Measurements from ENCODE around the gene EBF3. TPM values are rescaled to one million over a fixed set of nuclear protein-coding genes. Genes with fewer than 3 reads are reported as not detected.

EBF3 gene
- total RNA-seq, 5 donors from 2014 or later (not counting 1 experiment from before 2014, with no cell fraction given): not detected

GRCh38 chr10:129952378-129953118, 11.5 kb downstream of the EBF3 start:
- peaks cover 0 to 5% (median 3%) of the 10 kb centered on the region in 3 donors for H3K9me3 Mint-ChIP-seq
- CTCF ChIA-PET: no interaction called here
- Histone ChIP-seq H3K4me1 (ENCODE audit: control insufficient read depth in 1 of 2, extremely low read depth in 1 of 2, insufficient read depth in 2 of 2, low read length in 2 of 2) (no peaks in the 10 kb centered on the region), H3K27ac (ENCODE audit: low read length) (no peak overlapping the region), H3K4me3 (ENCODE audit: control insufficient read depth in 1 of 2, extremely low read depth in 1 of 2, low read length in 1 of 2) (no peak overlapping the region), H3K27me3 (replicated peaks in 1 of 2; ENCODE audit: control insufficient read depth in 2 of 2, extremely low read depth in 1 of 2, insufficient read depth in 2 of 2, low read length in 1 of 2) (peaks cover 14 to 30% of the 10 kb centered on the region in 2 experiments), H3K9me3 (no peaks in the 10 kb centered on the region), H3K36me3 (ENCODE audit: control insufficient read depth in 2 of 2, extremely low read depth in 1 of 2, insufficient read depth in 1 of 2, low read length in 1 of 2) (no peaks in the 10 kb centered on the region)
- DNase-seq: no peak
- peaks cover 52 to 76% of the 10 kb centered on the region in 2 donors for H3K27me3 Mint-ChIP-seq
- WGBS (ENCODE audit: insufficient coverage): 93% methylated on average over 7 of the region's 13 CpGs
- no peak overlapping the region for H3K4me3 Mint-ChIP-seq
- no peaks in the 10 kb centered on the region for H3K36me3 Mint-ChIP-seq
- POLR2A ChIA-PET: no interaction called here
- no peak overlapping the region for H3K27ac Mint-ChIP-seq
- peaks cover 0 to 2% (median 0%) of the 10 kb centered on the region in 3 donors for H3K4me1 Mint-ChIP-seq
- no peak for ATAC-seq (replicated peaks in 1 of 4)

GRCh38 chr10:129951970-129952265, 12.2 kb downstream of the EBF3 start:
- H3K9me3 ChIP-seq: no peaks in the 10 kb centered on the region
- H3K9me3 Mint-ChIP-seq: peaks cover 0 to 5% (median 3%) of the 10 kb centered on the region in 3 donors
- DNase-seq (no peak), ATAC-seq (replicated peaks in 1 of 4) (no peak)
- peaks cover 9 to 29% of the 10 kb centered on the region in 2 experiments for H3K27me3 ChIP-seq (replicated peaks in 1 of 2; ENCODE audit: control insufficient read depth in 2 of 2, extremely low read depth in 1 of 2, insufficient read depth in 2 of 2, low read length in 1 of 2)
- no peak overlapping the region for H3K27ac ChIP-seq (ENCODE audit: low read length)
- H3K36me3 Mint-ChIP-seq: no peaks in the 10 kb centered on the region
- H3K27me3 Mint-ChIP-seq: peaks cover 46 to 70% of the 10 kb centered on the region in 2 donors
- H3K4me3 ChIP-seq (ENCODE audit: control insufficient read depth in 1 of 2, extremely low read depth in 1 of 2, low read length in 1 of 2): no peak overlapping the region
- H3K4me3 Mint-ChIP-seq: no peak overlapping the region
- H3K27ac Mint-ChIP-seq: no peak overlapping the region
- 88% methylated on average over 3 of the region's 4 CpGs for WGBS (ENCODE audit: insufficient coverage)
- POLR2A ChIA-PET: no interaction called here
- no peaks in the 10 kb centered on the region for H3K4me1 ChIP-seq (ENCODE audit: control insufficient read depth in 1 of 2, extremely low read depth in 1 of 2, insufficient read depth in 2 of 2, low read length in 2 of 2)
- H3K4me1 Mint-ChIP-seq: no peaks in the 10 kb centered on the region
- no peaks in the 10 kb centered on the region for H3K36me3 ChIP-seq (ENCODE audit: control insufficient read depth in 2 of 2, extremely low read depth in 1 of 2, insufficient read depth in 1 of 2, low read length in 1 of 2)
- CTCF ChIA-PET: no interaction called here

- Mint-ChIP-seq H3K27me3 (peaks cover 42 to 70% of the 10 kb centered on the region in 2 donors), H3K4me1 (no peaks in the 10 kb centered on the region), H3K27ac (no peak overlapping the region), H3K9me3 (peaks cover 0 to 2% (median 2%) of the 10 kb centered on the region in 3 donors), H3K4me3 (no peak overlapping the region), H3K36me3 (no peaks in the 10 kb centered on the region)
- Histone ChIP-seq H3K27ac (ENCODE audit: low read length) (no peak overlapping the region), H3K9me3 (no peaks in the 10 kb centered on the region), H3K4me3 (ENCODE audit: control insufficient read depth in 1 of 2, extremely low read depth in 1 of 2, low read length in 1 of 2) (no peak overlapping the region), H3K4me1 (ENCODE audit: control insufficient read depth in 1 of 2, extremely low read depth in 1 of 2, insufficient read depth in 2 of 2, low read length in 2 of 2) (no peaks in the 10 kb centered on the region), H3K36me3 (ENCODE audit: control insufficient read depth in 2 of 2, extremely low read depth in 1 of 2, insufficient read depth in 1 of 2, low read length in 1 of 2) (no peaks in the 10 kb centered on the region), H3K27me3 (replicated peaks in 1 of 2; ENCODE audit: control insufficient read depth in 2 of 2, extremely low read depth in 1 of 2, insufficient read depth in 2 of 2, low read length in 1 of 2) (peaks cover 6 to 32% of the 10 kb centered on the region in 2 experiments)
- ChIA-PET POLR2A (no interaction called here), CTCF (no interaction called here)
- DNase-seq (no peak), ATAC-seq (replicated peaks in 1 of 4) (no peak)
- WGBS (ENCODE audit: insufficient coverage): 93% methylated on average over 26 of the region's 30 CpGs
Measured at GRCh38 chr10:129951101-129951969, 12.7 kb downstream of the EBF3 start.

- H3K27ac ChIP-seq (ENCODE audit: low read length): no peak overlapping the region
- DNase-seq (no peak), ATAC-seq (replicated peaks in 1 of 4) (no peak)
- no peaks in the 10 kb centered on the region for H3K4me1 ChIP-seq (ENCODE audit: control insufficient read depth in 1 of 2, extremely low read depth in 1 of 2, insufficient read depth in 2 of 2, low read length in 2 of 2)
- WGBS (ENCODE audit: insufficient coverage): 82% methylated on average over 1 of the region's 2 CpGs
- H3K36me3 Mint-ChIP-seq: no peaks in the 10 kb centered on the region
- H3K4me1 Mint-ChIP-seq: no peaks in the 10 kb centered on the region
- H3K4me3 ChIP-seq (ENCODE audit: control insufficient read depth in 1 of 2, extremely low read depth in 1 of 2, low read length in 1 of 2): no peak overlapping the region
- no peaks in the 10 kb centered on the region for H3K9me3 Mint-ChIP-seq
- peaks cover 3 to 36% of the 10 kb centered on the region in 2 experiments for H3K27me3 ChIP-seq (replicated peaks in 1 of 2; ENCODE audit: control insufficient read depth in 2 of 2, extremely low read depth in 1 of 2, insufficient read depth in 2 of 2, low read length in 1 of 2)
- H3K9me3 ChIP-seq: no peaks in the 10 kb centered on the region
- ChIA-PET CTCF (no interaction called here), POLR2A (interaction anchor here in 1 of 2 donors (0.6 kb wide), 1 partner anchor 907 kb away, joined by 6 read pairs; no protein-coding TSS in a partner anchor)
- H3K27me3 Mint-ChIP-seq: peaks cover 42 to 70% of the 10 kb centered on the region in 2 donors
- H3K36me3 ChIP-seq (ENCODE audit: control insufficient read depth in 2 of 2, extremely low read depth in 1 of 2, insufficient read depth in 1 of 2, low read length in 1 of 2): no peaks in the 10 kb centered on the region
- H3K27ac Mint-ChIP-seq: no peak overlapping the region
- no peak overlapping the region for H3K4me3 Mint-ChIP-seq
Measured at GRCh38 chr10:129950676-129951075, 13.4 kb downstream of the EBF3 start.

GRCh38 chr10:129949891-129950291, 14.2 kb downstream of the EBF3 start:
- Histone ChIP-seq H3K36me3 (ENCODE audit: control insufficient read depth in 2 of 2, extremely low read depth in 1 of 2, insufficient read depth in 1 of 2, low read length in 1 of 2) (no peaks in the 10 kb centered on the region), H3K27ac (ENCODE audit: low read length) (no peak overlapping the region), H3K4me1 (ENCODE audit: control insufficient read depth in 1 of 2, extremely low read depth in 1 of 2, insufficient read depth in 2 of 2, low read length in 2 of 2) (no peaks in the 10 kb centered on the region), H3K27me3 (replicated peaks in 1 of 2; ENCODE audit: control insufficient read depth in 2 of 2, extremely low read depth in 1 of 2, insufficient read depth in 2 of 2, low read length in 1 of 2) (peaks cover 0 to 36% of the 10 kb centered on the region in 2 experiments), H3K4me3 (ENCODE audit: control insufficient read depth in 1 of 2, extremely low read depth in 1 of 2, low read length in 1 of 2) (no peak overlapping the region), H3K9me3 (no peaks in the 10 kb centered on the region)
- Mint-ChIP-seq H3K36me3 (no peaks in the 10 kb centered on the region), H3K4me1 (no peaks in the 10 kb centered on the region), H3K27ac (no peak overlapping the region), H3K9me3 (no peaks in the 10 kb centered on the region), H3K4me3 (no peak overlapping the region), H3K27me3 (peaks cover 40 to 65% of the 10 kb centered on the region in 2 donors)
- CTCF ChIA-PET: no interaction called here
- no peak for DNase-seq
- POLR2A ChIA-PET: interaction anchor here in 1 of 2 donors (0.6 kb wide), 1 partner anchor 906 kb away, joined by 6 read pairs; no protein-coding TSS in a partner anchor
- WGBS (ENCODE audit: insufficient coverage): 5% methylated on average over 9 of the region's 16 CpGs
- ATAC-seq (replicated peaks in 1 of 4): no peak

- no peaks in the 10 kb centered on the region for H3K36me3 Mint-ChIP-seq
- no peak overlapping the region for H3K4me3 ChIP-seq (ENCODE audit: control insufficient read depth in 1 of 2, extremely low read depth in 1 of 2, low read length in 1 of 2)
- H3K27ac ChIP-seq (ENCODE audit: low read length): no peak overlapping the region
- no peak overlapping the region for H3K4me3 Mint-ChIP-seq
- ChIA-PET CTCF (no interaction called here), POLR2A (no interaction called here)
- H3K4me1 Mint-ChIP-seq: no peaks in the 10 kb centered on the region
- peaks cover 38 to 61% of the 10 kb centered on the region in 2 donors for H3K27me3 Mint-ChIP-seq
- no peaks in the 10 kb centered on the region for H3K4me1 ChIP-seq (ENCODE audit: control insufficient read depth in 1 of 2, extremely low read depth in 1 of 2, insufficient read depth in 2 of 2, low read length in 2 of 2)
- H3K36me3 ChIP-seq (ENCODE audit: control insufficient read depth in 2 of 2, extremely low read depth in 1 of 2, insufficient read depth in 1 of 2, low read length in 1 of 2): no peaks in the 10 kb centered on the region
- ATAC-seq (replicated peaks in 1 of 4): no peak
- 83% methylated on average over 9 of the region's 9 CpGs for WGBS (ENCODE audit: insufficient coverage)
- no peaks in the 10 kb centered on the region for H3K9me3 ChIP-seq
- peaks cover 0 to 36% of the 10 kb centered on the region in 2 experiments for H3K27me3 ChIP-seq (replicated peaks in 1 of 2; ENCODE audit: control insufficient read depth in 2 of 2, extremely low read depth in 1 of 2, insufficient read depth in 2 of 2, low read length in 1 of 2)
- H3K27ac Mint-ChIP-seq: no peak overlapping the region
- H3K9me3 Mint-ChIP-seq: no peaks in the 10 kb centered on the region
- DNase-seq: no peak
Measured at GRCh38 chr10:129949411-129949810, 14.7 kb downstream of the EBF3 start.
